ENCODE measurements around the gene TP53I13. TPM values are rescaled to one million over a fixed set of nuclear protein-coding genes. Genes with fewer than 3 reads are reported as not detected.

Gene TP53I13
- polyA plus RNA-seq, 4 donors = 26.4 to 56.4 (median 42.1) TPM

Other genes with a start within 250 kb of the TP53I13 start
- 10 to 100 TPM; 41.2 to 51.6 (median 45.6) TPM for gene TAOK1, start 178.3 kb upstream of the TP53I13 start, polyA plus RNA-seq (ENCODE audit: insufficient read length in 4 of 4)
- 1 to 10 TPM; 6.4 to 7.4 (median 7.1) TPM for gene ABHD15, start 1.7 kb upstream of the TP53I13 start, polyA plus RNA-seq (ENCODE audit: insufficient read length in 4 of 4)
- 10 to 100 TPM; 41.2 to 55.4 (median 49.9) TPM for gene GIT1, start 20.9 kb downstream of the TP53I13 start, polyA plus RNA-seq (ENCODE audit: insufficient read length in 4 of 4)
- 10 to 100 TPM in 3 of 4 donors, 1 to 10 TPM in 1; 6.1 to 19.1 (median 12.0) TPM for gene ANKRD13B, start 24.4 kb downstream of the TP53I13 start, polyA plus RNA-seq (ENCODE audit: insufficient read length in 4 of 4)
- gene CORO6, start 54.2 kb downstream of the TP53I13 start, polyA plus RNA-seq (ENCODE audit: insufficient read length in 4 of 4) = 1 to 10 TPM; 1.9 to 5.5 (median 3.5) TPM

Data from left renal cortex interstitium (tissue), 4 donors.